Kidney (tissue), 14 donors: ENCODE data around the gene PDE8A. TPM values are rescaled to one million over a fixed set of nuclear protein-coding genes. Genes with fewer than 3 reads are reported as not detected.

Source experiments
- DNase-seq, 5 donors: peaks; one replicate each; pipeline ENCODE4 v3.0.0-alpha.2; 2013 to 2020
- FAIRE-seq: peaks from 2 replicates; lab custom pipeline; 2012; peaks lifted over from hg19 to GRCh38; lab: Jason Lieb, UNC
- H3K27ac ChIP-seq, 2 donors: one replicate each; pipeline ENCODE4 v1.7.0; 2013; ENCODE audit warnings: low read depth in 2 of 2, low read length in 2 of 2, inconsistent platforms in 1 of 2
- H3K27me3 ChIP-seq: one replicate; pipeline ENCODE4 v1.7.1; 2013; ENCODE audit warnings: low read length, inconsistent platforms; ENCODE audit not compliant: control insufficient read depth, insufficient read depth
- H3K36me3 ChIP-seq, 3 donors: one replicate each; pipeline versions ENCODE4 v1.7.0 to v1.7.1; 2013; ENCODE audit warnings: low read length in 3 of 3, control low read depth in 1 of 3, inconsistent platforms in 1 of 3; ENCODE audit not compliant: insufficient read depth in 3 of 3, control insufficient read depth in 2 of 3
- H3K4me1 ChIP-seq, 3 donors: one replicate each; pipeline versions ENCODE4 v1.7.0 to v1.7.1; 2013; ENCODE audit warnings: low read length in 3 of 3, inconsistent platforms in 1 of 3, low read depth in 1 of 3; ENCODE audit not compliant: control insufficient read depth in 2 of 3, insufficient read depth in 2 of 3
- H3K4me3 ChIP-seq, 3 donors: one replicate each; pipeline versions ENCODE4 v1.7.0 to v1.8.1; 2013; ENCODE audit warnings: low read length in 3 of 3, control low read depth in 1 of 3, inconsistent platforms in 1 of 3
- H3K9ac ChIP-seq, 3 donors: one replicate each; pipeline versions ENCODE4 v1.7.0 to v1.7.1; 2013; ENCODE audit warnings: low read length in 3 of 3, control low read depth in 1 of 3, inconsistent platforms in 1 of 3
- H3K9me3 ChIP-seq, 3 donors: one replicate each; pipeline versions ENCODE4 v1.7.0 to v1.7.1; 2013; ENCODE audit warnings: low read length in 3 of 3, control low read depth in 1 of 3, inconsistent platforms in 1 of 3; ENCODE audit not compliant: control insufficient read depth in 2 of 3, insufficient read depth in 1 of 3
- intact Hi-C: fragments of 100-400 bp; cut with DNase I; formaldehyde crosslinking; loops from one replicate; pipeline ENCODE4 v1.11.1; 2022
- polyA plus RNA-seq: library from polyadenylated mRNA; stranded (reverse); fragments of 350-450 nt; fragmentation: Illumina TruSeq; extraction: RNeasy Lipid Tissue Mini Kit (QIAGEN cat#74804); gene quantifications from one replicate; pipeline ENCODE4 v1.2.3, GENCODE V29; 2014; ENCODE audit warnings: low read depth, low replicate concordance; ENCODE audit not compliant: insufficient read depth
- total RNA-seq: library from RNA; stranded (reverse); fragmentation: NEBNext Ultra II Directional; extraction: Animal tissue kit (Norgen Biotek cat#: 25700); gene quantifications from one replicate; pipeline ENCODE4 v1.2.1, GENCODE V29; 2021
- TF ChIP-seq, protein P1 (sequence below): IDR thresholded peaks from 3 replicates; pipeline ENCODE4 v1.5.1; 2012; ENCODE audit warnings: mild to moderate bottlenecking, moderate library complexity, borderline replicate concordance; ENCODE audit not compliant: insufficient read depth; ENCODE audit errors: extremely low read depth
- donor health status: control.
- donor health status: control.
- donor health status: control.
- donor health status: control.
- donor health status: control.
- donor health status: DM: yes; HTN: yes; CAD: no.
- donor health status: Normal renal cell carcinoma (clear cell type).

PDE8A gene
- total and polyA plus RNA-seq, 2 donors from 2014 or later, result 20.3 to 37.5 TPM

DNA sequence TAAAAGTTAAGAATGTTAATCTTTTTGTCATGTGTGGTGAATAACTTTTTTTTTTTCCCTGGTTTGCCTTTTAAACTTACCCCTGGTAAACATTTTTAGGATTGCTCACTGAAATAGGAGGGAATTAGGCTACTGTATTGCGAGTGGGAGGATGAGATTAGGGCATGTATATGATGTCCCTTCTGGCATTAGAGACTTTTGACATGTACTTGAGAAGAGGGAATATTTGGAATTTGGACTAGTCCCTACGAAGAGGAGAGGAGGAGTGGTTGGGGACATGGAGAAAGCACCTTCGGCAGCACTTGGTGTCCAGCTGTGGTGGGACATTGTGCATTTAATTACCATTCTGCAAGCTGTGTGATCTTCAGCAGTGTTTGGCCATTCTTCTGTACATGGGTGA lies 25.0 kb downstream of the PDE8A start:
- peak overlapping the region in 1 of 2 donors; percentile 1 for H3K27ac ChIP-seq
- no peak overlapping the region for H3K9ac ChIP-seq

DNA sequence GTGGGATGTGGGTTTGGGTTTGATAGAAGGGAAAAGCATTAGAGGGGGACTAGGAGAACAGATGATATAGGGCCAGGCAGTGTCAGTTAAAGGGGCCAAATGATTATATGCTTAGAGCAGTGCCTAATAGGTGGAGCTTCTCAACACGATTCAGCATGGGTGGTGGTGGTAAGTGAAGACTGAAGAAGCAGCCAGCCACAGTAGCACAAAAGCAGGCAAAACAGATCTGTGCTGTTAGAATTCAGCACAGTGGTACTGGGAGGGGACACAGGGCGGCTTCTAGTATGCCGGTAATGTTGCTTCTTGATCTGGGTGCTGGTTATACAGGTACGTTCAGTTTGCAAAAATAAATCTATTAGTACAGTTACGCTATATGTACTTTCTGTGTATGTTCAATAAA lies 25.5 kb downstream of the PDE8A start:
- DNase-seq, result no peak
- H3K27ac ChIP-seq, result peak overlapping the region in 1 of 2 donors; percentile 1
- no peaks in the 10 kb centered on the region for H3K36me3 ChIP-seq
- H3K27me3 ChIP-seq, result no peaks in the 10 kb centered on the region
- H3K9me3 ChIP-seq, result no peaks in the 10 kb centered on the region
- H3K9ac ChIP-seq, result no peak overlapping the region
- no peak overlapping the region for H3K4me3 ChIP-seq
- H3K4me1 ChIP-seq, result peaks cover 3 to 55% (median 40%) of the 10 kb centered on the region in 3 donors
- TF ChIP-seq, protein P1, sequence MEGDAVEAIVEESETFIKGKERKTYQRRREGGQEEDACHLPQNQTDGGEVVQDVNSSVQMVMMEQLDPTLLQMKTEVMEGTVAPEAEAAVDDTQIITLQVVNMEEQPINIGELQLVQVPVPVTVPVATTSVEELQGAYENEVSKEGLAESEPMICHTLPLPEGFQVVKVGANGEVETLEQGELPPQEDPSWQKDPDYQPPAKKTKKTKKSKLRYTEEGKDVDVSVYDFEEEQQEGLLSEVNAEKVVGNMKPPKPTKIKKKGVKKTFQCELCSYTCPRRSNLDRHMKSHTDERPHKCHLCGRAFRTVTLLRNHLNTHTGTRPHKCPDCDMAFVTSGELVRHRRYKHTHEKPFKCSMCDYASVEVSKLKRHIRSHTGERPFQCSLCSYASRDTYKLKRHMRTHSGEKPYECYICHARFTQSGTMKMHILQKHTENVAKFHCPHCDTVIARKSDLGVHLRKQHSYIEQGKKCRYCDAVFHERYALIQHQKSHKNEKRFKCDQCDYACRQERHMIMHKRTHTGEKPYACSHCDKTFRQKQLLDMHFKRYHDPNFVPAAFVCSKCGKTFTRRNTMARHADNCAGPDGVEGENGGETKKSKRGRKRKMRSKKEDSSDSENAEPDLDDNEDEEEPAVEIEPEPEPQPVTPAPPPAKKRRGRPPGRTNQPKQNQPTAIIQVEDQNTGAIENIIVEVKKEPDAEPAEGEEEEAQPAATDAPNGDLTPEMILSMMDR, result no peak
- no peak for FAIRE-seq
- intact Hi-C loops, result no loop called here

More for the DNA sequence above, 25.0 kb downstream of the PDE8A start:
- no peak for FAIRE-seq
- intact Hi-C loops, result no loop called here
- no peak for DNase-seq
- H3K36me3 ChIP-seq, result no peaks in the 10 kb centered on the region
- H3K4me3 ChIP-seq, result no peak overlapping the region
- no peaks in the 10 kb centered on the region for H3K27me3 ChIP-seq
- no peaks in the 10 kb centered on the region for H3K9me3 ChIP-seq
- TF ChIP-seq, protein P1, result no peak
- peaks cover 3 to 56% (median 40%) of the 10 kb centered on the region in 3 donors for H3K4me1 ChIP-seq

DNA sequence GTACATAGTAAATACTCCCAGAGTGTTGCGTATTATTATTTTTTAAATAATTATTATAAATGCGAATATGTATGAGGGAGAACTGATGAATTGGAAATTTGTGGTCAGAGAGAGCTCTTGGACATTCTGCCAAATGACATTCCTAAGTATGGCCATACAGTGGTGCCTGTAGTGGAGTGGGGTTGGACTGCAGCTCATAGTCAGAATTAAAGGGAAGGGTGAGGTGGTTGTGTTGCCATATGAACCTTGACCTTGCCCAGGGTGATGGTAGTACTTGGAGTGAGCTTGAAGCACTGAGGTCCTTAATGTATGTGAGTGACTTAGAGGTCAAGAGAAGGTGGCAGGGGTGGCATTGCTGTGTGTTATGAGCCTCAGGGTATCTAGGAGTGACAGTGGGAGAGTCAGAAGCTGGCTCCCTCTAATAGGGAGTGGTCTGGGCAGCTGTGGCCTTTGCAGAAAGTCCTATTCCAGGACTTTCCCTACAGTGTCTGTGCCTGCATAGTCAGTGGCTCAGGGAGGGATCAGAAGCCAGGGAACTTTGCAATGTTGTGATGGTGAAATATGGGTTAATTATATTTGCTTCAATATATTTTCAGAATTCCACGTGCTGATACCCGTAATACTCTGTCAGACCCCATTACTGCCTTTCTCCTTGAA lies 26.2 kb downstream of the PDE8A start:
- intact Hi-C loops, result no loop called here
- Histone ChIP-seq H3K4me1 (peaks cover 3 to 48% (median 37%) of the 10 kb centered on the region in 3 donors), H3K27ac (peak overlapping the region; percentile 15 to 87), H3K27me3 (no peaks in the 10 kb centered on the region), H3K9ac (no peak overlapping the region), H3K4me3 (no peak overlapping the region), H3K36me3 (no peaks in the 10 kb centered on the region), H3K9me3 (no peaks in the 10 kb centered on the region)
- DNase-seq, result no peak
- TF ChIP-seq, protein P1, result no peak
- FAIRE-seq, result no peak
